Left lung (tissue), 10 donors: ENCODE results near the gene MARK4. TPM values are rescaled to one million over a fixed set of nuclear protein-coding genes. Genes with fewer than 3 reads are reported as not detected.
"Not testable (repeated sequence)": the region's sequence is repeated elsewhere in the genome, so short reads cannot be mapped to it uniquely, and the experiment has no call there.

Experiments used
- ATAC-seq: fragments of 200-7000 bp; cut with Tn5 transposase; one replicate; pipeline ENCODE4 v1.9.1; 2020; ENCODE audit warnings: moderate library complexity
- DNase-seq, 4 donors: peaks; one replicate each; pipeline ENCODE4 v3.0.0-alpha.2; 2013 to 2020
- H3K27ac ChIP-seq, 2 donors: fragments of 200-600 bp; sonication (generic) in 1 of 2; one replicate each; pipeline versions ENCODE4 v1.5.0 to v1.8.0; 2020 to 2021
- H3K27me3 ChIP-seq, 2 donors: fragments of 200-600 bp; sonication (generic) in 1 of 2; one replicate each; pipeline versions ENCODE4 v1.5.0 to v1.8.0; 2020 to 2021
- H3K36me3 ChIP-seq, 2 donors: fragments of 200-600 bp; sonication (generic) in 1 of 2; one replicate each; pipeline versions ENCODE4 v1.5.0 to v1.8.0; 2020 to 2021
- H3K4me1 ChIP-seq, 2 donors: fragments of 200-600 bp; one replicate each; pipeline ENCODE4 v1.8.0; 2021
- H3K4me3 ChIP-seq, 2 donors: fragments of 200-600 bp; sonication (generic) in 1 of 2; one replicate each; pipeline versions ENCODE4 v1.5.0 to v1.8.0; 2020 to 2021; ENCODE audit warnings: mild to moderate bottlenecking in 1 of 2
- H3K9me3 ChIP-seq, 2 donors: fragments of 200-600 bp; sonication (generic) in 1 of 2; one replicate each; pipeline versions ENCODE4 v1.5.0 to v1.8.0; 2020 to 2021
- CTCF ChIP-seq, 2 donors: fragments of 200-600 bp; sonication (generic) in 1 of 2; IDR thresholded peaks; one replicate each; pipeline versions ENCODE4 v1.5.0 to v1.8.0; 2021; ENCODE audit warnings: antibody characterized with exemption in 2 of 2
- intact Hi-C, 2 donors: fragments of 100-400 bp; cut with DNase I; formaldehyde crosslinking; loops; one replicate each; pipeline versions ENCODE4 v1.11.2 to v1.14.2; 2022
- polyA plus RNA-seq, 6 donors: library from polyadenylated mRNA; unstranded; fragments of 120-200 nt; gene quantifications; one replicate each; pipeline ENCODE4 v1.2.1, GENCODE V29; 2013; ENCODE audit not compliant: insufficient read length in 6 of 6
- total RNA-seq, 2 donors: library from RNA; stranded (reverse); fragmentation: NEBNext Ultra II Directional; extraction: Animal tissue kit (Norgen Biotek cat#: 25700); gene quantifications; one replicate each; pipeline ENCODE4 v1.2.1, GENCODE V29; 2021
- donor health status: DM: no; HTN: yes; CAD: no.
- donor health status: DM: no; HTN: no; CAD: no.

The MARK4 gene
- total and polyA plus RNA-seq, 8 donors: 24.6 to 46.4 (median 37.5) TPM

DNA sequence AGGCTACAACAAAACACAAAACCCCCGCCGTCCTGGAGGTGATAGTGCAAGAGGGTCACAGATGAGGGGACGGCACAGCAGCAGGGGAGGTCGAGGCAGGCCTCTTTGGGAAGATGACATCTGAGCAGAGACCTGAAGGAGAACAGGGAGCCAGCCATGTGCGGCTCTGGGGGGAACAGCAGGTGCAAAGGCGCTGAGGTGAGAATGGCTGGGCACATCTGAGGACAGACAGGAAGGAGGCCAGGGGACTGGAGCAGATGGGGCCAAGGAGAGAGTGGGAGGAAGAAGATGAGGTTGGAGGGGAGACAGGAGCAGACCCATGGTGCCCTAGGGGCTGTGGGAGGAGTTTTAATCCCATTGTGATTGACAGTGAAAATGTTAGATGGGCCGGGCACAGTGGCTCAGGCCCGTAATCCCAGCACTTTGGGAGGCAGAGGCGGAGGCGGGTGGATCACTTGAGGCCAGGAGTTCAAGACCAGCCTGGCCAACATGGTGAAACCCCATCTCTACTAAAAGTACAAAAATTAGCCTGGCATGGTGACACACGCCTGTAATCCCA is 73.4 kb downstream of the MARK4 start:
- DNase-seq (no peak), ATAC-seq (no peak)
- H3K9me3 ChIP-seq: no peaks in the 10 kb centered on the region
- peaks cover 14 to 55% of the 10 kb centered on the region in 2 donors for H3K27me3 ChIP-seq
- no peak overlapping the region for H3K4me3 ChIP-seq
- no peaks in the 10 kb centered on the region for H3K36me3 ChIP-seq
- peaks cover 0 to 4% of the 10 kb centered on the region in 2 donors for H3K4me1 ChIP-seq
- TF ChIP-seq CTCF (IDR thresholded peaks at IDR 0.05): no peak
- intact Hi-C loops: no loop called here
- H3K27ac ChIP-seq: no peak overlapping the region

DNA sequence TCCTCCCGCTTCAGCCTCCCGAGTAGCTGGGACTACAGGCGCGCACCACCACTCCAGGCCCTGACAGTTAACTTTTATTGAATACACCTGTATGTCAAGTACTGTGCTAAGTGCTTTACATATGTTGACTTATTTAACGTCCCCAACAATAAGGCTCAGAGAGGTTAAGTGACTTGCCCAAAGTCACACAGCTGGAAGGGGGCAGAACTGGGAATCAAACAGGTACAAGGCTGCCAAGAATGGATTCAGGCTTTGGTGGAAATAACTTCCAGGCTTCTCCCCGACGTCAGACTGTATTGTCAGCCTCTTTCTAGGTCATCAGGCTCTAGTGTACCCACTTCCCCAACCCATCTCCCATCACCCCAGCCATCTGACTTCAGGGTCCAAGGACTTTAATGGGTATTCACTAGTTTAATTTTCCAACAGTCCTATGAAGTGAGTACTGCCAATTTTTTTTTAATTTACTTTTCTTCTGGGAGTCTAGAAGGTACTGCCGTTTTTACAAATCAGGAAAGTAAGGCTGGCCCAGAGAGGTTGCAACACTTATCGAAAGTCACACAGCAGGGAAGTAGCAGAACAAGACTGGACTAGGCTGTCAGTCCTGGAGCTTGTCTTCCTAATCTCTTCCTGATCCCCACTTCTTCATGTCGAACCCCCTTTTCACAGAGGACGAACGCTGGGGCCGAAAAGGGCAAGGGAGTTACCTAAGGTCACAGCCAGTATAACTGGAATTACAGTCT is 76.5 kb downstream of the MARK4 start:
- no peak for TF ChIP-seq CTCF (IDR thresholded peaks at IDR 0.05)
- DNase-seq (no peak), ATAC-seq (no peak)
- no peaks in the 10 kb centered on the region for H3K36me3 ChIP-seq
- no peak overlapping the region for H3K4me3 ChIP-seq
- intact Hi-C loops: no loop called here
- no peak overlapping the region for H3K27ac ChIP-seq
- no peaks in the 10 kb centered on the region for H3K9me3 ChIP-seq
- peaks cover 14 to 28% of the 10 kb centered on the region in 2 donors for H3K27me3 ChIP-seq
- H3K4me1 ChIP-seq: peaks cover 0 to 4% of the 10 kb centered on the region in 2 donors

GRCh38 chr19:45331411-45331810 is 80.3 kb downstream of the MARK4 start:
- intact Hi-C loops: no loop called here
- no peak for ATAC-seq
- TF ChIP-seq CTCF (IDR thresholded peaks at IDR 0.05): no peak

DNA sequence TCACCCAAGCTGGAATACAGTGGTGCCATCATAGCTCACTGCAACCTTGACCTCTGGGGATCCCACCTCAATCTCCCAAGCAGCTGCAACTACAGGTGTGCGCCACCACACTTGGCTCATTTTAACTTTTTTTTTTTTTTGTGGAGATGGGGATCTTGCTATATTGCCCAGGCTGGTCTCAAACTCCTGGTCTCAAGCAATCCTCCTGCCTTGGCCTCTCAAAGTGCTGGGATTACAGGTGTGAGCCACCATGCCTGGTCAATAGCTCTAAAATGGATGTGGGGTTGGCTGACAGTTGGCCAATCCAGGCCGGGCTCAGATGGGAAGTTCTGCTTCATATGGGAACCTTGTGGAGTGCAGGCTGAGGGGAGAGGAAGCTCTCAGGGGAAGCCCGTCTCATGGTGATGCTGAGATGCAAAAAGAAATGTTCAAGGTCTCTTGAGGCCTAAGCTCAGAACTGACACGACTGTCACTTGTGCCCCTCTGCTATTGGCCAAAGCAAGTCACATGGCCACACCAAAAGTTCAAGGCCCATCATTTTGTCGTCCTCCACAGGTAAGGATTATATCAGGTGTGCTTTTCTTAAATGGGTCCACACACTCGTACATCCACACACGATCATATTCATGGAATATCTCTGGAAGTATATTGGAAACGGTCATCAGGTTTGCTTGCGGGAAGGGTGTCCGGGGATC is 82.7 kb downstream of the MARK4 start:
- peaks cover 0 to 1% of the 10 kb centered on the region in 2 donors for H3K27me3 ChIP-seq
- peaks cover 0 to 4% of the 10 kb centered on the region in 2 donors for H3K4me1 ChIP-seq
- ATAC-seq: no peak
- no peak for TF ChIP-seq CTCF (IDR thresholded peaks at IDR 0.05)
- no peak overlapping the region for H3K27ac ChIP-seq
- no peaks in the 10 kb centered on the region for H3K9me3 ChIP-seq
- DNase-seq: no peak
- no peak overlapping the region for H3K4me3 ChIP-seq
- intact Hi-C loops: no loop called here
- no peaks in the 10 kb centered on the region for H3K36me3 ChIP-seq

More at GRCh38 chr19:45331411-45331810, 80.3 kb downstream of the MARK4 start:
- no peaks in the 10 kb centered on the region for H3K9me3 ChIP-seq
- H3K4me3 ChIP-seq: no peak overlapping the region
- H3K27me3 ChIP-seq: no peaks in the 10 kb centered on the region
- H3K4me1 ChIP-seq: no peaks in the 10 kb centered on the region
- H3K36me3 ChIP-seq: no peaks in the 10 kb centered on the region
- DNase-seq: no peak
- H3K27ac ChIP-seq: no peak overlapping the region

GRCh38 chr19:45334881-45335280 is 83.8 kb downstream of the MARK4 start:
- intact Hi-C loops, DNase-seq, H3K27ac ChIP-seq, H3K4me1 ChIP-seq, H3K9me3 ChIP-seq, H3K4me3 ChIP-seq, ATAC-seq, H3K36me3 ChIP-seq: not testable (repeated sequence)
- peaks cover 0 to 13% of the 10 kb centered on the region in 2 donors for H3K27me3 ChIP-seq
